Mammary epithelial cell (primary cell): ENCODE data around the gene PTPRT.

Source experiments
- EZH2 ChIP-seq: IDR thresholded peaks from 2 replicates; pipeline ENCODE4 v1.6.1; 2012; ENCODE audit warnings: low read length, inconsistent platforms, borderline replicate concordance
- TF ChIP-seq, protein P1 (sequence below), 2 donors: IDR thresholded peaks in 1 of 2; conservative IDR thresholded peaks in 1 of 2; 2 replicates each; pipeline ENCODE4 v1.5.1; 2011 to 2012; ENCODE audit warnings: inconsistent platforms in 2 of 2, low read length in 2 of 2, mild to moderate bottlenecking in 2 of 2, control low read depth in 1 of 2, low read depth in 1 of 2; ENCODE audit not compliant: insufficient read depth in 1 of 2; ENCODE audit errors: extremely low read depth in 1 of 2

DNA sequence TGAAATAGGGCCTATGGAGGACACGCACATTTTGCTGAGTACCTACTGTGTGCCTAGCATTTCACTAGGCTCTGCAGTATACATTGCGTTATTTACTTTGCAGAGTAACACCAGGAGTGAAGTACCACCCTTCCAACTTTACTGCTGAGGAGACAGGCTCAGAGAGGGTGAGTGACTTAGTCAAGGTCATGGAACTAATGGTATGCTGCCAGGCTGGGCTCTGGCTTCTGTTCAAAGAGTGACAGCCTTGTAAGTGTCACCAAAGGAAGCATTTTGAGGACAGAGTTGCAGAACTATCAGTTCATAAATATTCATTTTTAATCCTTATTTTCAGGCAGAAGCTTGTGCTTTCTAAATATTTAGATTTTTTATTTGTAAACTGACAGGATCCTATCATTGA is 816.7 kb downstream of the PTPRT start:
- TF ChIP-seq, protein P1, sequence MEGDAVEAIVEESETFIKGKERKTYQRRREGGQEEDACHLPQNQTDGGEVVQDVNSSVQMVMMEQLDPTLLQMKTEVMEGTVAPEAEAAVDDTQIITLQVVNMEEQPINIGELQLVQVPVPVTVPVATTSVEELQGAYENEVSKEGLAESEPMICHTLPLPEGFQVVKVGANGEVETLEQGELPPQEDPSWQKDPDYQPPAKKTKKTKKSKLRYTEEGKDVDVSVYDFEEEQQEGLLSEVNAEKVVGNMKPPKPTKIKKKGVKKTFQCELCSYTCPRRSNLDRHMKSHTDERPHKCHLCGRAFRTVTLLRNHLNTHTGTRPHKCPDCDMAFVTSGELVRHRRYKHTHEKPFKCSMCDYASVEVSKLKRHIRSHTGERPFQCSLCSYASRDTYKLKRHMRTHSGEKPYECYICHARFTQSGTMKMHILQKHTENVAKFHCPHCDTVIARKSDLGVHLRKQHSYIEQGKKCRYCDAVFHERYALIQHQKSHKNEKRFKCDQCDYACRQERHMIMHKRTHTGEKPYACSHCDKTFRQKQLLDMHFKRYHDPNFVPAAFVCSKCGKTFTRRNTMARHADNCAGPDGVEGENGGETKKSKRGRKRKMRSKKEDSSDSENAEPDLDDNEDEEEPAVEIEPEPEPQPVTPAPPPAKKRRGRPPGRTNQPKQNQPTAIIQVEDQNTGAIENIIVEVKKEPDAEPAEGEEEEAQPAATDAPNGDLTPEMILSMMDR (conservative IDR thresholded peaks at IDR 0.05 in 1 of 2, IDR thresholded peaks at IDR 0.05 in 1 of 2; ENCODE audit: extremely low read depth in 1 of 2, insufficient read depth in 1 of 2, low read depth in 1 of 2, low read length in 2 of 2) = no peak
- no peak for TF ChIP-seq EZH2
